HG02840 (cell line): ENCODE data around the gene OR6J1.
"Not testable (repeated sequence)": the region's sequence is repeated elsewhere in the genome, so short reads cannot be mapped to it uniquely, and the experiment has no call there.

Experiments
- ATAC-seq: cut with Tn5 transposase; IDR thresholded peaks from one replicate; pipeline ENCODE4 v1.9.1; 2021; ENCODE audit warnings: mild to moderate bottlenecking, moderate library complexity, moderate number of reproducible peaks; ENCODE audit not compliant: unreplicated experiment, low FRiP score

OR6J1 gene

DNA sequence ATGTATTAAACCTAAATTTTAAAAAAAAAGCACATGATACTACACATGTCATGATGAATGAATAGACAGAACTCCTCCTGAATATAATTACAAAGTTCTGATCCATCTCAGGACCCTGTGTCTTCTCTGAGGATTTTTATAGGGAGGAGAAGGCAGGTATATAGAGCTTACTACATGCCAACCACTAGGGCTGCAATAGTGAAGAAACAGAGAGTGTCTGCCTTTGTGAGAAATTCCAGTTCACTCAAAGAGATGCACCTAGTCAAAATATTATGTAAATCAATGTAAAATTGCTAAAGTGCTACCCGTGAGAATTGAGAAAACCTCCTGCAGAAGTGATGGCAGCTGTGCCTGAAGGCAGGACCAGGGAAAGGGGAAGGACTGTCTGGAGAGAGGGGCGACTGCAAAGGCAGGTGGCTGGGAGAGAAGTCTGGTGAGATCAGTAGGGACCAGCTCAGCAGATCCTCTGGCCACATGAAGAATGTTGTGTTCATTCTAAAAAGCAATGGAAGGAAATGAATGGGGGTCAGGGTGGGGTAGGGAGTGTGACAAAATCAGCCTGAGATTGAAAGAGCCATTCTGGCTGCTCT is 31.0 kb downstream of the OR6J1 start:
- ATAC-seq = no peak

DNA sequence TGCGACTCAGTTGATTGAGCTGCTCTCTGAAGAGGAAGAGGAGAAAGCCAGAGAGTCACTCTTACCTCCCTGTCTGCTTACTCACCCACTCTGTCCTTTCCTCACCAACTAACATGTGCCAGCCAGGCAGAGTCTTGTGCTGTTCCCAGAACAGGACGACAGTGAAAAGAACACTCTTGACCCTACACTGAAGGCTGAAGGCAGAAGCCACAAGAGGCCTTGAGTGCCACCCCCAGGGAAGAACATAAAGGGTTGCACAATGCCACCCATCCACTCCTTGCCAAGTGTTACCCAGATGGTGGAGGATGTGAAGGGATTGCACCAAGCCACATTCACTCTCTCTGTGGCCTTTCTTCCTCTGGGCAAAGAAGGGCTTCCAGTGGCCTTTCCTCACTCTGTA is 33.2 kb downstream of the OR6J1 start:
- no peak for ATAC-seq

DNA sequence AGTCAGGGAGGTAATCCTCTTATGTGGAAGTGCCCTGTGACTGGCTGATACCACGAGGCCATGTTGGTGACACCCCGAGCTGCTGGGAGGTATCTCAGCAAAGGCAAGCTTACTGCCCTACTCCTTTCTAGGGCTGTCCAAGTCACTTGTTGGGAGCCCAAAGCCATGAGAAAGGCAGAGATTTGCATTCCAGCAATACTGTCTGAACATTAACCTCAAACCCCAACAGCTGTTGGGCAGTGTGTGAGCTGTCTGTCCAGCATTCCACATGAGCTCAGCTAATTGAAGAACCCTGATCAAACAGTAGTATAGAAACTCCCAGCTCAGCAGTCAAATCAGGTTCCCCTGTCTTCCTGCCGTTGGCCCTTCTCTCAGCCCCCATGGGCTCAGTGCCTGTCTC is 36.9 kb downstream of the OR6J1 start:
- no peak for ATAC-seq

DNA sequence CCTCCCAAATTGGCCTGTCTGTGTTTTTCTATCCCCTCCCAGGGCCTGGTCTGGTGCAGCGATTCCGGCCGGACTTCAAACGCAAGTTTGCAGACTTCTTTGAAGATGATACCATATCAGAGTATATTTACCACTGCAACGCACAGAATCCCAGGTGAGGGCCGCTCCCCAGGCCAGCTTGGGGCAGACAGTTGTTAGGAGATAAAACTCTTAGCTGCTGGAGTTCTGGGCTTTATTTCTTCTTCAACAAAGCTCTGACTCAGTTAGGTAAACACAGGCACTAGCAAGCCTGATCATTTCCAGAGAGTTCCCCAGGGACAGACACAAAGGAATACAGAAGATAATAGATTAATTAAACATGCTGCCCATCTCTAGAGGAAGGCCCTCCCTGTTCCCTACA is 37.8 kb downstream of the OR6J1 start:
- ATAC-seq = no peak

GRCh38 chr14:22602862-22603261 is 41.3 kb downstream of the OR6J1 start:
- ATAC-seq = no peak

DNA sequence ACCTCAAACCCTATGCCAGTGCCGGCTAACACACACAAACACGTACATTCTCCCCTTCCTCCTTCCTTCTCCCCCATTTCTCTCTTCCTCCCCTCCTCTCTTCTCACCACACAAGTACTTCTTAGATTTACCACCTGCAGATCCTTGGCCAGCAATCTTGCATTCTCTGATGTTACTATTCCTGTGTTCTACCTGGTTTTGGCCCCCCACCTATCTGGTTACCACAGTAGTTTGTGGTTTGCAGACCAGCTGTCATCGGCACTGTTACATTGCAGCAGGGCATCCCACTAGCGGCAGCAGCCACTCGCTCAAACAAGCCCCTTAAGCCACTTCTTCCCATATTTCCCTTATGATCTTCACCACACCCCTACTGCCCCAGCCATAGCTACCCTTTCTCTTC is 42.2 kb downstream of the OR6J1 start:
- ATAC-seq = no peak

- ATAC-seq = no peak
These were observed 42.7 kb downstream of the OR6J1 start for GRCh38 chr14:22601456-22601855.

DNA sequence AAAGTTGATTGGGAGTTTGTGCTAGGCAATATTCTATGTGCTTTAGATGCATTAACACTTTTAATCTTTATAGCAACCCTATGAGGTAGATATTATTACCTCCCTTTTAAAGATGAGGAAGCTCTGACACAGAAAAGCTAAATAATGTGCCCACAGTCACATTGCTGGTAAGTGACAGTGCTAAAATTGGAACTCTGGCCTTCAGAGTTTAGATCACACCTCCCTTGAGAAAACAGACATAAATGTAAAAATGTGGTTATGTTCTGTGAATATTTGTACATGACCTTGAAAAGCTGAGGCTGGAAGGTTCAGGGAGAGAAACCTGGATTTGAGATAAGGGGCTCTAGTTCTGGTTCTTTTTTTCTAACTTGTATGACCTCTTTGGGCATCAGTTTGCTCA is 44.1 kb downstream of the OR6J1 start:
- no peak for ATAC-seq

DNA sequence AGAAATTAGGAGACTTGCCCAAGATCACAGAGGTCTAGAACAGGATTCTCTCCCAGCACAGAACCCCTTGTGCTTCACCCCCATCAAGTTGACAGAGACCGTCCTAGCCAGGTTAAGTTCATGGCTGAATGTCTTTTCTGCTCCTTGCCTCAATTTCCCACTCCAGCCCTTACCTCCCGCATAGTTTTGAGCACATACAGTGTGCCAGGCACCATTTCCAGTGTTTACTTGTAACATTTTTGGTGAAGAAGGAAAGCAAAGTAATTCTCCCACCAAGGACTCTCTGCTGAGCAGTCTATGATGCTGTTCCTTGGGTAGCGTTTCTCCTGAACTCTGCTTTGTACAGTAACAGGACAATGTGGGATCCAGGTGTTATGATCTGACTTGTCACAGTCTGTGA is 44.8 kb downstream of the OR6J1 start:
- no peak for ATAC-seq

- ATAC-seq = no peak
These were observed 45.3 kb downstream of the OR6J1 start for GRCh38 chr14:22598896-22599244.

DNA sequence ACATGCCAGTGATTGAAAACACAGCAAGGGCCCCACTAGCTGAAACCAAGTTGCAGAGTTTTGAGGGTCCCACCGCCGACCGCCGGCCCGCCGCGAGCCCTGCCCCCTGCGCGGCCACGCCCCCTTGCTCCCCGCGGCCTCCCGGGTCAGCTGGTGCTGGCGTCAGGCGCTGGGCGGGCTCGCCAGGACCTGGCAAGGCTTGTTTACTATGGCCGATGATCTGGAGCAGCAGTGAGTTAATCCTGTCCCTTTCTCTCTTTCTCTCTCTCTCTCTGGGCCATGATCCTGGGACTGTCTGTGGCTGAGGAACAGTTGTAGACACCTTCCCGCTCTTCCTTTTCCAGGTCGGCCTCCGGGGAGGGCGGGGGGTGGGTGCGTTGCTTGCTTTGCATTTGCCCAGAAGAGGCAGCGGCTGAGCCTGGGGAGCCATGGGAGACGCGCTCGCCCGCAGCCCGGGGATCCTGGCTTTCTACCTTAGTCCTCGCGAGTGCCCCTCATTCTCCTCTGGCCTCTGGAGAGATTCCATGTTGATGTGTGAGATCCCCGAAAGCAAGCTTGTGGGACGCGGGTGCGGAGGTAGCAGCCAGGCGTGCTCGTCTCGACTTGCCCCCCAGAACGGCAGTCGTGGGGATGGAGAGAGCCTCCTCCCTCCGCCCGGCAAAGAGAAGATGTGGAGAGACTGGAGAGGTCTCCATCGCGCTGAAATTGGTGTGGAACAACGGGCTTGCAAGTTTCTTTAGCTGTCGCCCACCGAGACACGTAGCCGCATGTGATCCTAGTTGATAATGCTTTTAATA is 45.9 kb downstream of the OR6J1 start, which contains the start of gene ABHD4:
Gene ABHD4, plus strand, starts transcription at position 202 of the 797 bp plus-strand sequence. Its CDS starts 7 bp downstream, at position 209.
- no peak for ATAC-seq

GRCh38 chr14:22597771-22598098 is 46.4 kb downstream of the OR6J1 start:
- no peak for ATAC-seq

DNA sequence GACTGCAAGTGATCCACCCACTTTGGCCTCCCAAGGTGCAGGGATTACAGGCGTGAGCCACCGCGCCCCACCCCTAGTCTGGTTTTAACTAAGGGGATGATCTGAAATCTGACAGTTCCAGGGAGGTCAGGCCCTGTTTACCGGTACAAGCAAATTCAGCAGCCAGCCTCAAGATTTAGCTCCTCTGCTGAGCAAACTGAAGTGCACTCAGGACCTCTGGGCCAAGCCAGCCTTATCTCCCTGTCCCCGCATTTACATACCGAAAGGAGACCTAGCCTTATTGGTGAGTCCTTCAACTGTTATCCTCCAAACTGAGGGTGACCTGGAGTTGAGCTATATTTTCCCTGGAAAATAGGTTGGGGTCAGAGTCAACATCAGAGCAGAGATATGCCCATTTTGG is 46.9 kb downstream of the OR6J1 start:
- no peak for ATAC-seq

DNA sequence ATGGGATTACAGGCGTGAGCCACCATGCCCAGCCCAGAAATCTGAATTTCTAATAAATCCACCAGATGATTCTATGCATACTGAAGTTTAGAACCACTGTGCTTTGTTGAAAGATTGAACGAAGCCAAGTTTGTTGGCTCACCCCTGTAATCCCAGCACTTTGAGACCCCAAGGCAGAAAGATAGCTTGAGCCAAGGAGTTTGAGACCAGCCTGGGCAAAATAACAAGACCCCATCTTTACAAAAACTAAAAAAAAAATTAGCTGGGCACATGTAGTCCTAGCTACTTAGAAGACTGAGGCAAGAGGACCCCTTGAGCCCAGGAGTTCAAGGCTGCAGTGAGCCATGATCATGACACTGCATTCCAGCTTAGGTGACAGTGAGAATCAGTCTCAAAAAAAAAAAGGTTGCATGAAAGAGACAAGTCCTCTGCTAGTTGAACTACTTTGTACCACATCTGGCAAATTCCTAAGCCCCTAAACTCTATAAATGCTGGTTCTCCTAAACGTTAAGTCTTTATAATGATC is 47.7 kb downstream of the OR6J1 start:
- no peak for ATAC-seq

- no peak for ATAC-seq
These were observed 49.9 kb downstream of the OR6J1 start for GRCh38 chr14:22594156-22594716.

- ATAC-seq = no peak
These were observed 50.6 kb downstream of the OR6J1 start for GRCh38 chr14:22593601-22594000.

- ATAC-seq = no peak
These were observed 51.0 kb downstream of the OR6J1 start for GRCh38 chr14:22593189-22593588.

DNA sequence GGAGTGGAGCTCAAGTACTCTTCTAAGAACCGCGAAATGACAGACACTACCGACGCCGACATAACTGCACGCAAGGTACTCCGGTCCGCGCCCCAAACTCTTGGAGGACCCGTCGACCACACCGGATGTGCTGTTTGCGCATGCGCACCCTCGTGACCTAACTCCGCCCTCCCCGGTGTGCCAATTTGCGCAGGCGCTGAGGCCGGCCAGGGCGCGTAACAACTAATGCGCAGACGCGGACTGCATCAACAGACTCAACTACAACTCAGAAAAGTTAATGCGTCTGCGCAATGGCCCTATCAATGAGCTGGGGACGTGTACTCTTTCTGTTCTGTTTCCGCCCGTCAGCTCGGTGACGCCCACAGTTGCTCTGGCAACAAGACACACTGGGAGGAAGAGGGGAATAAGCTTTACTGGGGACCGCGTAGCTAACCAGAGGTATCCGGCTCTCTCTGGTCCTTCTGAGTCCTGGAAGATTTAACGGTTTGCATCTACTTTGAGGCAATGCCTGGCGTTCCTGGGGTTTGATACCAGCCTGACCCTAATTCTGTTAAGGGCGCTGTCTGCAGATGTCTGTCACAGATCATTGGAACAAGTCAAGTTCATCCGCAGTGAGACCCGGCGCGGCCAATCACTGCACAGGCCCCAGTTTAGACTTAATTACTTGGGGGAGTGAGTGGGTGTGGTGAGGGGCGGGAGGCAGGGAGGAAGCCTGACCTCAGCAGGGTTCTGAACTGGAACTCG is 54.9 kb downstream of the OR6J1 start, which contains the start of gene DAD1:
Gene DAD1, minus strand, starts transcription at position 129 of the 744 bp plus-strand sequence. Its CDS starts 67 bp downstream, at position 62.
- ATAC-seq = peak; percentile 88

GRCh38 chr14:22588526-22589095 is 55.5 kb downstream of the OR6J1 start:
- no peak for ATAC-seq

- not testable (repeated sequence) for ATAC-seq
These were observed 56.3 kb downstream of the OR6J1 start for GRCh38 chr14:22587677-22588422.
